Stimulated activated CD8-positive, alpha-beta memory T cell treated with anti-CD3 and anti-CD28 coated beads, Interleukin-7, amount 100 ng/mL, for 1 hour (primary cell): ENCODE results near the gene GSTT2B.
"Not testable (repeated sequence)": the region's sequence is repeated elsewhere in the genome, so short reads cannot be mapped to it uniquely, and the experiment has no call there.

Experiments
- DNase-seq, 2 donors: peaks; one replicate each; pipeline ENCODE4 v3.0.0-alpha.2; 2020; ENCODE audit warnings: low read depth in 2 of 2

The GSTT2B gene

DNA sequence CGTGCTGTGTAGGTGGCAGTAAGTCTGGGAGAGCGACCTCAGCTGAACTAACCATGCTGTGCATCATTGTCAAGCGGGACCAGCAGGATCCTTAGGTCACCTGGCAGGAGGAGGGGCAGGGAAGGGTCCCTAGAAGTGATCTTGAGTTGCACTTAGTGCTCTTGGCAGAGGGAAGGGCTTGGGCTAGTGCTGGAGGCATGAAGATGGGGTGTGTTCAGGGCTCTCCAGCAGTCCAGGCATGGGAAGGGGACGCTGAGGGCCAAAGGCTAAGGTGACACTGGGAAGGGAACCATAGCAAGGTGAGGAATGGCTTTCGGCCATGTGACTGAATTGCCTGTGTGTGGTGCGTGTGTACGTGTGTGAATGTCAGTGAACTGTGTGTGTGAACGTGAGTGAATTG, 25.1 kb upstream of the GSTT2B start:
- DNase-seq = not testable (repeated sequence)

DNA sequence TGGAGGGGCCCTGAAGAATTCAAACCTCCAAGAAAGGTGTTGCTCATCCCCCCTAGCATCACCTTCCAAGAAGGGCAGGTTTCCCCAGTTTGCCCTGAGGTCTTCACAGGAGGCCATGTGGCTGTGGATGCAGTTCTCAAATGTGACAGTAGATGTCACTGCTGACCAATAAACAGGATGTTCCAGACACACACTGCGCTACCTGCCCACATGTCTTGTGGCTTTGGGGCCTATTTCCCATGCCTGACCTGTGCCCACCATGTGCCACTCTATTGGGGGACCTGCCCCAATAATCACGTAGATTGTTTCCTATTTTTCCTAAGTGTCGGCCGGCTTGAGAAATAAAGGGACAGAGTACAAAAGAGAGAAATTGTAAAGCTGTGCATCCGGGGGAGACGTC, 23.4 kb upstream of the GSTT2B start:
- DNase-seq = no peak

DNA sequence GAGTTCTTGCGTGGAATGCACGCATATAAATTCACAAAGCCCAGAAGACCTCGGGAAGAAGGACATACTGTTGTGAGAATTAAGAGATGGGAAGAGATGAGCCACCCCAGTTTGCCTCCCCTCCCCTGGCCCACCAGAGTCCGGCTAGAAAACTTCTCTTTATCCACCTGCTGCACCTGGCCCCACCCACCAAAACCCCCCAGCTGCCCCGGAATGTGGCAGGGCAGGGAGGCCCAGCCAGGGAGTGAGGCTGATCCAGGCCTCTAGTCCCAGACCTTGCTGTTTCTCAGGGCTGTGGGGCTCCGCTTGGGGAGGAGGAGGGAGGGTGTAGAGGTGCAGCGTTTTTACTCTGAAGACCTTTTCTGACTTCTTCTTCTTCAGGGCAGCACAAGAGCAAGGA, 19.6 kb upstream of the GSTT2B start:
- not testable (repeated sequence) for DNase-seq

DNA sequence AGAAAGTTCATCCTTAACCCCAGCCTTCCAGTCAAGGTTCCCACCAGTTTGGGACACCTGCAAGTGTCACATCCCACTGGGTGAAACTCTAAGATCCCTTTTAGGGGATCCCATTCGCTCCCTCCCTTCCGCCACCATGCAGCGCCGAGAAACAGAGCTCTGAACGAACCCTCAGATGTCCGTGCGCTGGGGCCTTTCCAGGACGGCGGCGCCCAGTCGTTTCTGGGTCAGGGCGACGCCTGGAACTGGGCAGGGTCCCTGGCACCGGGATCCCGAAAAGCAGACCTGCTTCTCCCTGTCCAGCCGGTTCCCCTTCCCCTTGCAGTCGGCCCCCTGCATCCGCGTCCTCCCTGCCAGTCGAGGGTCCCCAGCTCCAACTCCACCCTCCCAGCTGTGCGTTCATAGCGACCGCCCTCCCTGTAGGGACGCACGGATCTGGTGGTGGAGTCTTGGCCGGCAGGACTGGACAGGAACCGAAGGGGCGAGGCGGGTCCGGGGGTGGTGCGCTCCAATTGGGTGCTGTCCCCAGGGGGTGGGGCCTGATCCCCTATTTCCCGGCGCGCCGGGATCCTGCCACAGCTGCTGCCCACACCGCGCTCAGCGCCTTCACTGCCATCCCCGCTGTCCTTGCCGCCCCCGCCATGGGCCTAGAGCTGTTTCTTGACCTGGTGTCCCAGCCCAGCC, 18.7 kb upstream of the GSTT2B start, which contains the start of gene GSTT2:
Gene GSTT2, plus strand, starts transcription at position 578 of the 684 bp plus-strand sequence.
- DNase-seq = not testable (repeated sequence)

DNA sequence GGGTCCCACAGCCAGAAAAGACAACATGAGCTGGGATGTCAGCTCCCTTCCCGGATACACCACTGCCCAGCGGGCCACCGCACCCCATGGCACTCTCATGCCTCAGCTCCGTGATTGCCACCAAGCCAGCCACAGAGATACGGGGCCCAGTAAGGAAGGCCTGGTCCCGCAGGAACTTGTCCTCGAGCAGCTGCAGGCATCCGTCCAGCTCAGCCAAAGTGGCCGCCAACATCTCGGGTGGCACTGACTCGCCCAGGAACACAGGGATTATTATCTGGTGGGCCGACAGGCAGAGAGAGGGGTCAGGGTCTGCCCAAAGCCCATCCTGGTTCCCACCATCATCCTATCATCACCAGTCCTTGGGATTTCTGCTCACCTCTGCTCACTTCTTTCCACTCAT, 16.3 kb upstream of the GSTT2B start:
- not testable (repeated sequence) for DNase-seq

DNA sequence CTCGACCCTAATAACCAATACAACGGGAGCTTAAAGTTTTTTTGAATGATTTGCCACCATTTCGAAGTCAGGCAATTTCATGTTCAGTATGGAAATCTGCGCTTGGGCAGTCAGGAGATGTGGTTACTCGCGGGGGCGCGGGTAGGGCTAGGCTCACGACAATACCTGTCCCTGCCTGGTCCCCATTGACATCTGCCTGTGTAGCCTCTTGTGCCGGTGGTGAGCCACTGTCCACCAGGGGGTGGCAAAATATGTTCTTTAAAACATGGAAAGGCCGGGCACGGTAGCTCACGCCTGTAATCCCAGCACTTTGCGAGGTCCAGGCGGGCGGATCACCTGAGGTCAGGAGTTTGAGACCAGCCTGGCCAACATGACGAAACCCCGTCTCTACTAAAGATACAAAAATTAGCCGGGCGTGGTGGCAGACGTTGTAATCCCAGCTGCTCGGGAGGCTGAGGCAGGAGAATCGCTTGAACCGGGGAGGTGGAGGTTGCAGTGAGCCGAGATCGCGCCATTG, 13.9 kb upstream of the GSTT2B start:
- DNase-seq = not testable (repeated sequence)

DNA sequence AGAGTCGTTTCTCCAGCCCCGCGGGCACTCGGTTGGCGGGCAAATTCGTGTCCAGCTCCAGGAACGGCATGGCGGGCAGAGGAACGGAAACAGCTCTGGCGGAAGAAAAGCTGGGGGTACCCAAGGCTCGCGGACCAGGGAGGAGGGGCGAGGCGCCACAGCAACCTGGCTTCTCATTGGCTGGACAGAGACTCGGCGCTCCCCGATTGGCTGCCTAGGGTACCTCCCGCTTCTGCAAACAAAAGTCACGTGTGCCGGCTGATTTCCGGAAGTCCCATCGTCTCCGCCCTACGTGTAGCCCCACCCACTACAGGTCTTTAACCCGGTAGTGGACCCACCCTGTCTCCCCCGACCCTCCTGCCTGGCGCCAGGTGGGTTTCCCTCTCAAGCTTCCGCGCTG, 13.3 kb upstream of the GSTT2B start, which contains the start of gene DDT:
Gene DDT, minus strand, starts transcription at position 97 of the 400 bp plus-strand sequence. Its CDS starts 27 bp downstream, at position 70.
- DNase-seq = not testable (repeated sequence)

DNA sequence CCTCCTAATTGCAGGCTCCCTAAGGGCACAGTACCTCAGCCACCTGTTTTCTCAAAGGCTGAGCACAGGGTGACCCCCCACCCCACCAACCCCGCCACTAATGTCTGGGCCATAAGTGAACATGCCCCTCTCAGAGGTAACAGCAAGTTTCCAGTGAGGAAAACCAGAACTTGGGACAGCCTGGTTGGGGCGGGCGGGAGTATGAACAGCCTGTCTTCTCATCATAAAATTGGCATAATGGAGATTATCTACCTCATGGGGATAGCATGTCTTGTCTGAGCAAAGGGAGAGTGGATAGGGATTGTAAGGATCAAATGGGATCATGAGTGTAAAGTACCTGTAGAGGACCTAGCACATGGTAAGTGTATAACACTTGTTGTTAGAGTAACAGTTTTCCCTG, 10.9 kb upstream of the GSTT2B start:
- DNase-seq = not testable (repeated sequence)

DNA sequence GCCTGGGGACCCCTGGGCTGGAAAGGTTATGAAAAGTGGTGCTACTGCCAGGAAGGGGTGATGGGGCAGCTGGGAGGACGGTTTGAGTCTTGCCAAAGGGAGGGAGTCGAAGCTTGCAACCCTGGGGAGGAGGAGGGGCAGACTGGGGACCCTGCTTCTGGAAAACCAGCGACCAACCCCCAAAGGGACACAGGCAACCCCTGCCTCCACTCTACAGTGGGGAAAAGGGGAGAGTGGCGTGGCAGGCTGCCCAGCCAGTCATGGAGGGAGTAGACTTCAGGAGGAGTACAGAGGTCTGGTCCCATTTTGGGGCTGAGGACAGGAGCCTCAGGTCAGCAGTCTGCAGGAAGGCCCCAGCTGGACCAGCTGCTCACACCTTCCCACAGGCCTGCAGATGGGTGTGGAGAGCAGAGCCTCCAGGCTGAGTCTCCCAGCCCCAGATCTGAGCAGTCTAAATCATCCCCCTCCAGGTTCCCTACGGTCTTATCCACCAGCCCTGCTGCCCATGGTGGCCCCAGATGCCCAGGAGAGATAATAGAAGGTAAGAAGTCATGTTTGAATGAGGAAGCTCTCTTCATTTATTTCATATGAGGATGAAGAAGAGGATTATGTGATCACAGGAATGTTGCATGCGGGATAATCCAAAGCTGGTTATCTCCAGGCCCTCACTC, 10.0 kb upstream of the GSTT2B start:
- DNase-seq = no peak

DNA sequence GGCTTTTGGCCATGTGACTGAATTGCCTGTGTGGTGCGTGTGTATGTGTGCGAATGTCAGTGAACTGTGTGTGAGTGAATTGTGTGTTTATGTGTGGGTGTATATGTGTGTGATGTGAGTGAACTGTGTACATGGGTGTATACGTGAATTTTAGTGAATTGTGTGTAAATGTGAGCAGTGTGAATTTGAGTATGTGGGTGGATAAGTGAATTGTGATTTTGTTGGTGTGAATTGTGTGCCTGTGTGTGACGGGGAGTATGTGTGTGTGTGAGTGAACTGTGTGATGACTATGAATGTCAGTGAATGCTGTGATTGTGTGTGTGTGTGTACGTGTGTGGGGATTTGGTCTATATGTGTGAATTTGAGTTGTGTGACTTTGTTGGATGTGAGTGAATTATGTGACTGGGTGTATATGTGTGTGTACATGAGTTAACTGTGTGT, 9.2 kb upstream of the GSTT2B start:
- DNase-seq = no peak

DNA sequence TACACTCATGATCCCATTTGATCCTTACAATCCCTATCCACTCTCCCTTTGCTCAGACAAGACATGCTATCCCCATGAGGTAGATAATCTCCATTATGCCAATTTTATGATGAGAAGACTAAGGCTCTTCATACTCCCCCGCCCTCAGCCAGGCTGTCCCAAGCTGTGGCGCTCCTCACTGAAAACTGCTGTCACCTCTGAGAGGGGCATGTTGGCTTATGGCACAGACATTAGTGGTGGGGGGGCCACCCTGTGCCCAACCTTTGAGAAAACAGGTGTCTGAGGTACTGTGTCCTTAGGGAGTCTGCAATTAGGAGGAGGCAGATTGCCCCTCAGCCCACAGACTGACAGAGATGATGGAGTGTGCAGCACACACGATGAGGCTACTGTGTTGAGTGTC, 8.1 kb upstream of the GSTT2B start:
- no peak for DNase-seq

DNA sequence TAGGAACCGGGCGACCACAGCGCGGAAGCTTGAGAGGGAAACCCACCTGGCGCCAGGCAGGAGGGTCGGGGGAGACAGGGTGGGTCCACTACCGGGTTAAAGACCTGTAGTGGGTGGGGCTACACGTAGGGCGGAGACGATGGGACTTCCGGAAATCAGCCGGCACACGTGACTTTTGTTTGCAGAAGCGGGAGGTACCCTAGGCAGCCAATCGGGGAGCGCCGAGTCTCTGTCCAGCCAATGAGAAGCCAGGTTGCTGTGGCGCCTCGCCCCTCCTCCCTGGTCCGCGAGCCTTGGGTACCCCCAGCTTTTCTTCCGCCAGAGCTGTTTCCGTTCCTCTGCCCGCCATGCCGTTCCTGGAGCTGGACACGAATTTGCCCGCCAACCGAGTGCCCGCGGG, 5.6 kb upstream of the GSTT2B start, which contains the start of gene DDTL:
Gene DDTL, plus strand, starts transcription at position 321 of the 400 bp plus-strand sequence. Its CDS starts 27 bp downstream, at position 348.
- DNase-seq = not testable (repeated sequence)

DNA sequence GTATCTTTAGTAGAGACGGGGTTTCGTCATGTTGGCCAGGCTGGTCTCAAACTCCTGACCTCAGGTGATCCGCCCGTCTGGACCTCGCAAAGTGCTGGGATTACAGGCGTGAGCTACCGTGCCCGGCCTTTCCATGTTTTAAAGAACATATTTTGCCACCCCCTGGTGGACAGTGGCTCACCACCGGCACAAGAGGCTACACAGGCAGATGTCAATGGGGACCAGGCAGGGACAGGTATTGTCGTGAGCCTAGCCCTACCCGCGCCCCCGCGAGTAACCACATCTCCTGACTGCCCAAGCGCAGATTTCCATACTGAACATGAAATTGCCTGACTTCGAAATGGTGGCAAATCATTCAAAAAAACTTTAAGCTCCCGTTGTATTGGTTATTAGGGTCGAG, 5.1 kb upstream of the GSTT2B start:
- not testable (repeated sequence) for DNase-seq

DNA sequence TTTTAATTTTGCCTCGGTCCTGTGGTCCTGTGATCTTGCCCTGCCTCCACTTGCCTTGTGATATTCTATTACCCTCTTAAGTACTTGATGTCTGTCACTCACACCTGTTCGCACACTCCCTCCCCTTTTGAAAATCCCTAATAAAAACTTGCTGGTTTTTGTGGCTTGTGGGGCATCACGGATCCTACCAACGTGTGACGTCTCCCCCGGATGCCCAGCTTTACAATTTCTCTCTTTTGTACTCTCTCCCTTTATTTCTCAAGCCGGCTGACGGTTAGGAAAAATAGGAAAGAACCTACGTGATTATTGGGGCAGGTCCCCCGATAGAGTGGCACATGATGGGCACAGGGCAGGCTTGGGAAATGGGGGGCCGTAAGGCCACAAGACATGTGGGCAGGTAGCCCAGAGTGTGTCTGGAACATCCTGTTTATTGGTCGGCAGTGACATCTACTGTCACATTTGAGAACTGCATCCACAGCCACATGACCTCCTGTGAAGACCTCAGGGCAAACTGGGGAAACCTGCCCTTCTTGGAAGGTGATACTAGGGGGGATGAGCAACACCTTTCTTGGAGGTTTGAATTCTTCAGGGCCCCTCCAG, 4.6 kb downstream of the GSTT2B start:
- DNase-seq = peak; percentile 53 to 74

DNA sequence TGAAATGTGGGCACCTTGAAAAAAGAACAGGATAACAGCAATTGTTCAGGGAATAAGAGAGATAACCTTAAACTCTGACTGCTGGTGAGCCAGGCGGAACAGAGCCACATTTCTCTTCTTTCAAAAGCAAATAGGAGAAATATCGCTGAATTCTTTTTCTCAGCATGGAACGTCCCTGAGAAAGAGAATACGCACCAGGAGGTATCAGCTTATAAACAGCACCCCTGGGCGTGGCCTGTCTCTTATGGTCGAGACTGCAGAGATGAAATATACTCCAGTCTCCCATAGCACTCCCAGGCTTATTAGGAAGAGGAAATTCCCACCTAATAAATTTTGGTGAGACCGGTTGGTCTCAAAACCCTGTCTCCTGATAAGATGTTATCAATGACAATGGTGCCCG, 5.1 kb downstream of the GSTT2B start:
- DNase-seq = not testable (repeated sequence)

DNA sequence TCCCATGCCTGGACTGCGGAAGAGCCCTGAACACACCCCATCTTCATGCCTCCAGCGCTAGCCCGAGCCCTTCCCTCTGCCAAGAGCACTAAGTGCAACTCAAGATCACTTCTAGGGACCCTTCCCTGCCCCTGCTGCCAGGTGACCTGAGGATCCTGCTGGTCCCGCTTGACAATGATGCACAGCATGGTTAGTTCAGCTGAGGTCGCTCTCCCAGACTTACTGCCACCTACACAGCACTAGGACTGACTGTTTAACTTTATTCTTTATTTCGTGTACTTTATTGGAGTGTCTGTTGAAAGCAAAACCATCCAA, 6.0 kb downstream of the GSTT2B start:
- not testable (repeated sequence) for DNase-seq

DNA sequence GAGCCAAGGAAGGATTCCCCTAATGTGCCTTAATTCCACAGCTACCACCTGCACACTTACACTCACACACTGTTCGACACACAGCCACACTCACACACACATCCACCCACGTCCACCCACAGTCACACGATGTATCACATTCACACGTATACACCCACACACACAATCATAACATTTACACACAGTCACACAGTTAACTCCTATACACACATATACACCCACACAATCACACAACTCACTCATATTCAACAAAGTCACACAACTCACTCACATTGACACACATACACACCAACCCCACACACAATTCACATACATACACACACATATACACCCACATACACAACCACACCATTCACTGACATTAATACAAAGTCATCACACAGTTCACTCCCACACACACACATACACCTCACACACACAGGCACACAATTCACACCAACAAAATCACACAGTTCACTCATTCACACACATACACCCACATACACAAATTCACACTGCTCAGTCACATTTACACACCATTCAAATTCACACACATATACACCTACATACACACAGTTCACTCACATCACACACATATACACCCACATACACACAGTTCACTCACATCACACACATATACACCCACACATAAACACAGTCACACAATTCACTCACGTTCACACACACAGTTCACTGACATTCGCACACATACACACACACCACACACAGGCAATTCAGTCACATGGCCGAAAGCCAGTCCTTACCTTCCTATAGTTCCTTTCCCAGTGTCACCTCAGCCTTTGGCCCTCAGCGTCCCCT, 6.6 kb downstream of the GSTT2B start:
- not testable (repeated sequence) for DNase-seq

DNA sequence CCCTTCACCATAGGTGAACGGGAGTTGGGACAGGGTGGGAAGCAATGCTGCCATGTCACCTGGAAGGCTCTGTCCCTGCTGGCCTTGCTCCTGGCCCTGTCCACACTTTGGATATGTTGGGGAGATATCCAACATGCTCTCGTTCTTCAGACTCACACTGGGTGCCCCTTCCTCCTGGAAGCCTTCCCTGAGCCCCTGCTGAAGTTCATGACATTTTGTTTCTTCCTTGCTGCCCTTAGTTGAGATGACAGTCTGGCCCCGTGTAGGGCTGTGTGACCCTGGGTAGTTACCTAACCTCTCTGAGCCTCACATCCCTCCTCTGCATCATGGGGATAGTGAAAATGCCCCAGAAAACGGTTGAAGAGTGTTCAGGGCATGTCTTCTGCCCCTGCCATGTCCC, 7.5 kb downstream of the GSTT2B start:
- not testable (repeated sequence) for DNase-seq

DNA sequence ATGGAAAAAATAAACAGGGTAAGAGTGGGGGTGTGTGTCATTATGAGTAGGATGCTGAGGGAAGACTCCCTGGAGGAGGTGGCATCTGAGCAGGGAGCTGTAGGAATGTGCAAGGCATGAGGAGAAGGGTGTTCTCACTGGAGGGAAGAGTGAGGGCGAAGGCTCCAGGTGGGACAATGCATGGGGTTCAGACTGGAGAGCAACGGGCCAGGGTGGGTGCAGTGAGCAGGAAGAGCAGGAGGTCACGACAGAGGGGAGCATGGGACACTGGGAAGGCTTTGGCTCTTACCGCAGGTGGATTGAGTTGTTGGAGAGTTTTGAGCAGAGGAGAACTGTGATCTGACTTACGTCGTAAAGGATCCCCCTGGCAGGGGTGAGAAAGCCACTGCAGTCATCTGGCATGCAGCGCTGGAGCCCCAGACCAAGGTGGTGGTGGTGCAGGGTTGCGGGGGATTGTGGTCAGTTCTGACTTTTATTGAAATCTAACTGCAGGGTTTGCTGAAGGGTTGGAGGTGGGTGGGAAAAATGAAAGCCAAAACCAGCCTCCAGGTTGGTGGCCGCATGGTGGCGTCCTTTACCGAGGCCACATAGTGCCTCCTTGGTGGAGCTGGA, 8.1 kb downstream of the GSTT2B start:
- not testable (repeated sequence) for DNase-seq

DNA sequence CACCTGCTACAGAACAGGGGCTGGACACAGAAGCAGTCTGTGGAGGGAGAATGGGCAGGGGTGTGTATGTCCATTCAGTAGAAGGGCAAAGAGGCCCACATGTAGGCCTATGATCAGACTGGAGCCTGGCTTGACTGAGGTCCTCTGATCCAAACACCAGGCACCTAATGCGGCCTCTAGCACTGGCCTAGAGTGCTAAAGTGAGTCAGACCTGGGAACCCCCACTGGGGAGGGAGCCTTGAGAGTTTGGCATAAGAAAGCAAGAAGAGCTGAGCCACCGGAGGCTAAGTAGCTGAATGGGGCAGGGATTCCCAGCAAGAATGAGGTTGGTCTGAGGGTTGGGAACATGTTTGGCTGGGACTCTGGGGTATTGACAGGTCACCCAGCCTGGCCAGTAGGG, 9.6 kb downstream of the GSTT2B start:
- DNase-seq = not testable (repeated sequence)

DNA sequence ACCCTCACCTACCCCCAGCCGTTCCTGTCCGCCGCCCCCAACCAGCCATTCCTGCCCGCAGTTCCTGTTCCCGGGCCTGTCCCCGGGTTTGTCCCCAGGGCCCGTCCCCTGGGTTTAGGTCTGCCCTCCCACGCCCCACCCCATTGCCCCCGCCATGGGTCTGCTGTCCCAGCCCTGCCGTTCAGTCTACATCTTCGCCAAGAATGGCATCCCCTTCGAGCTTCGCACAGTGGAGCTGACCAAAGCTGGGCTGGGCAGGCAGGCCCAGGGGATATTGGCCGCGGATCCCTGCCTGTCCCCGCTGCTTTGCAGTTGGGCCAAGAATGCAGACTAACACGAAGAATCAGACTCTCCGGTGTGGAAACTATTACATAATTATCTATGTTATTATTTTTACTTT, 11.2 kb downstream of the GSTT2B start:
- DNase-seq = not testable (repeated sequence)
